ENCODE results near the gene CCZ1. TPM values are rescaled to one million over a fixed set of nuclear protein-coding genes. Genes with fewer than 3 reads are reported as not detected.
"Not testable (repeated sequence)": the region's sequence is repeated elsewhere in the genome, so short reads cannot be mapped to it uniquely, and the experiment has no call there.

CCZ1 gene
- total RNA-seq, 2 experiments from 2014 or later, result 108 to 116 TPM

GRCh38 chr7:5930290-5930689, 31.8 kb downstream of the CCZ1 start:
- CTCF ChIA-PET; POLR2A ChIA-PET; H3K27me3 Mint-ChIP-seq; H3K4me3 Mint-ChIP-seq; H3K27ac Mint-ChIP-seq; H3K4me1 Mint-ChIP-seq; H3K9me3 Mint-ChIP-seq; DNase-seq; H3K36me3 Mint-ChIP-seq (ENCODE audit: low read depth): not testable (repeated sequence)

- H3K9me3 Mint-ChIP-seq; POLR2A ChIA-PET; DNase-seq; H3K4me3 Mint-ChIP-seq; H3K4me1 Mint-ChIP-seq; H3K36me3 Mint-ChIP-seq (ENCODE audit: low read depth); CTCF ChIA-PET; H3K27me3 Mint-ChIP-seq; H3K27ac Mint-ChIP-seq: not testable (repeated sequence)
Observed at GRCh38 chr7:5931250-5931649, 32.7 kb downstream of the CCZ1 start.

GRCh38 chr7:5931905-5932644, 33.5 kb downstream of the CCZ1 start:
- H3K4me3 Mint-ChIP-seq; H3K27ac Mint-ChIP-seq; H3K9me3 Mint-ChIP-seq; DNase-seq; H3K4me1 Mint-ChIP-seq; POLR2A ChIA-PET; H3K36me3 Mint-ChIP-seq (ENCODE audit: low read depth); H3K27me3 Mint-ChIP-seq; CTCF ChIA-PET: not testable (repeated sequence)

- H3K36me3 Mint-ChIP-seq (ENCODE audit: low read depth); H3K4me3 Mint-ChIP-seq: not testable (repeated sequence)
Observed at GRCh38 chr7:5934945-5935450, 36.5 kb downstream of the CCZ1 start.

GRCh38 chr7:5963205-5963604, 64.7 kb downstream of the CCZ1 start:
- CTCF ChIA-PET, POLR2A ChIA-PET: not testable (repeated sequence)

More at GRCh38 chr7:5934945-5935450, 36.5 kb downstream of the CCZ1 start:
- POLR2A ChIA-PET, H3K4me1 Mint-ChIP-seq, H3K27me3 Mint-ChIP-seq, CTCF ChIA-PET, H3K9me3 Mint-ChIP-seq, DNase-seq, H3K27ac Mint-ChIP-seq: not testable (repeated sequence)

GRCh38 chr7:5963810-5964209, 65.3 kb downstream of the CCZ1 start:
- CTCF ChIA-PET, DNase-seq: not testable (repeated sequence)

More at GRCh38 chr7:5963205-5963604, 64.7 kb downstream of the CCZ1 start:
- not testable (repeated sequence) for H3K4me1 Mint-ChIP-seq; H3K27ac Mint-ChIP-seq; H3K9me3 Mint-ChIP-seq; H3K36me3 Mint-ChIP-seq (ENCODE audit: low read depth); DNase-seq; H3K27me3 Mint-ChIP-seq; H3K4me3 Mint-ChIP-seq

GRCh38 chr7:5970347-5970911, 71.9 kb downstream of the CCZ1 start, which contains the start of gene RSPH10B:
Gene RSPH10B (minus strand): TSS chr7:5970689. CDS start chr7:5967116, 3,573 bp downstream.
- H3K27me3 Mint-ChIP-seq; H3K9me3 Mint-ChIP-seq; DNase-seq; CTCF ChIA-PET; POLR2A ChIA-PET; H3K36me3 Mint-ChIP-seq (ENCODE audit: low read depth); H3K4me1 Mint-ChIP-seq; H3K27ac Mint-ChIP-seq; H3K4me3 Mint-ChIP-seq: not testable (repeated sequence)

More at GRCh38 chr7:5963810-5964209, 65.3 kb downstream of the CCZ1 start:
- H3K27ac Mint-ChIP-seq; H3K27me3 Mint-ChIP-seq; H3K9me3 Mint-ChIP-seq; POLR2A ChIA-PET; H3K36me3 Mint-ChIP-seq (ENCODE audit: low read depth); H3K4me1 Mint-ChIP-seq; H3K4me3 Mint-ChIP-seq: not testable (repeated sequence)

- H3K9me3 Mint-ChIP-seq; H3K4me3 Mint-ChIP-seq; CTCF ChIA-PET; H3K36me3 Mint-ChIP-seq (ENCODE audit: low read depth); H3K4me1 Mint-ChIP-seq; H3K27me3 Mint-ChIP-seq; H3K27ac Mint-ChIP-seq; POLR2A ChIA-PET; DNase-seq: not testable (repeated sequence)
Observed at GRCh38 chr7:5973580-5973979, 75.0 kb downstream of the CCZ1 start.

Other genes with a start within 250 kb of the CCZ1 start
- 10 to 100 TPM; 24.8 to 25.2 TPM for gene RNF216, start 117.1 kb upstream of the CCZ1 start, total RNA-seq
- gene OCM, start 17.9 kb upstream of the CCZ1 start, total RNA-seq, result under 1 TPM; 0.33 to 0.73 TPM
- not detected for gene RSPH10B, start 72.0 kb downstream of the CCZ1 start, total RNA-seq
- 10 to 100 TPM; 19.7 to 21.2 TPM for gene PMS2, start 110.3 kb downstream of the CCZ1 start, total RNA-seq
- gene AIMP2, start 110.5 kb downstream of the CCZ1 start, total RNA-seq, result 10 to 100 TPM; 21.9 to 22.3 TPM
- under 1 TPM in 1 of 2 experiments, not detected in 1; 0.20 TPM for gene ANKRD61, start 132.6 kb downstream of the CCZ1 start, total RNA-seq
- gene EIF2AK1, start 160.4 kb downstream of the CCZ1 start, total RNA-seq, result 100 to 1,000 TPM; 118 to 124 TPM
- gene USP42, start 206.2 kb downstream of the CCZ1 start, total RNA-seq, result 10 to 100 TPM; 14.5 to 14.8 TPM

All from activated CD4-positive, alpha-beta memory T cell treated with anti-CD3 and anti-CD28 coated beads, Interleukin-2, amount 10 ng/mL, durations not matched to agents 7 days and 5 days (primary cell).